OCI-LY3 (cell line): ENCODE data around the gene PACRG.

Source experiments
- H2AFZ ChIP-seq: fragments of 200-600, 300-600 bp; shearing (Covaris generic); 2 replicates; pipeline ENCODE4 v1.6.0; 2014; ENCODE audit warnings: antibody characterized with exemption, low read depth, low read length
- H3K27ac ChIP-seq: fragments of 200-600, 300-600 bp; sonication (generic); 2 replicates; pipeline ENCODE4 v1.5.1; 2014; ENCODE audit warnings: mild to moderate bottlenecking, low read length, moderate library complexity, mixed read lengths
- H3K27me3 ChIP-seq: fragments of 200-600, 300-600 bp; sonication (generic); 2 replicates; pipeline ENCODE4 v1.6.1; 2014; ENCODE audit warnings: low read depth, low read length, mixed read lengths
- H3K36me3 ChIP-seq: fragments of 200-600, 300-600 bp; sonication (generic); replicated peaks from 2 replicates; pipeline ENCODE3; 2014; ENCODE audit warnings: low read depth, low read length, mixed read lengths
- H3K4me1 ChIP-seq: fragments of 300-600, 200-600 bp; sonication (generic); 2 replicates; pipeline ENCODE4 v1.6.1; 2014; ENCODE audit warnings: low read length, mixed read lengths
- H3K4me2 ChIP-seq: fragments of 200-600, 300-600 bp; sonication (generic); 2 replicates; pipeline ENCODE4 v1.6.1; 2014; ENCODE audit warnings: low read length, mixed read lengths
- H3K4me3 ChIP-seq: fragments of 300-600, 200-600 bp; sonication (generic); 2 replicates; pipeline ENCODE4 v1.5.1; 2014; ENCODE audit warnings: antibody characterized with exemption, mild to moderate bottlenecking, low read length, moderate library complexity
- H3K79me2 ChIP-seq: fragments of 300-600, 200-600 bp; shearing (Covaris generic); 2 replicates; pipeline ENCODE4 v1.6.1; 2014; ENCODE audit warnings: mild to moderate bottlenecking, low read length, mixed read lengths
- H3K9ac ChIP-seq: fragments of 300-600, 200-600 bp; shearing (Covaris generic); 2 replicates; pipeline ENCODE4 v1.6.0; 2014; ENCODE audit warnings: mild to moderate bottlenecking, low read length, moderate library complexity
- H3K9me3 ChIP-seq: fragments of 200-600, 300-600 bp; shearing (Covaris generic); 2 replicates; pipeline ENCODE4 v1.6.1; 2014; ENCODE audit warnings: low read length, mixed read lengths; ENCODE audit not compliant: insufficient read depth
- H4K20me1 ChIP-seq: fragments of 200-600, 300-600 bp; sonication (generic); 2 replicates; pipeline ENCODE4 v1.6.1; 2016; ENCODE audit warnings: low read length, mixed read lengths; ENCODE audit not compliant: insufficient read depth
- EZH2phosphoT487 ChIP-seq: fragments of 200-600 bp; shearing (Covaris generic); IDR thresholded peaks from 2 replicates; pipeline ENCODE4 v1.6.1; 2018; ENCODE audit warnings: antibody characterized with exemption, mixed run types, low read depth
- TF ChIP-seq, protein P1 (sequence below): fragments of 200-600, 300-600 bp; sonication (generic); IDR thresholded peaks from 2 replicates; pipeline ENCODE4 v1.5.1; 2014; ENCODE audit warnings: antibody characterized with exemption, low read length, low read depth

Gene PACRG

GRCh38 chr6:162825597-162825996 is 97.8 kb downstream of the PACRG start:
- H3K79me2 ChIP-seq, result no peaks in the 10 kb centered on the region
- no peak overlapping the region for H3K4me2 ChIP-seq
- H3K4me1 ChIP-seq, result no peaks in the 10 kb centered on the region
- no peaks in the 10 kb centered on the region for H4K20me1 ChIP-seq
- no peaks in the 10 kb centered on the region for H3K27me3 ChIP-seq
- no peaks in the 10 kb centered on the region for H3K9me3 ChIP-seq
- no peak for TF ChIP-seq EZH2phosphoT487
- TF ChIP-seq, protein P1, sequence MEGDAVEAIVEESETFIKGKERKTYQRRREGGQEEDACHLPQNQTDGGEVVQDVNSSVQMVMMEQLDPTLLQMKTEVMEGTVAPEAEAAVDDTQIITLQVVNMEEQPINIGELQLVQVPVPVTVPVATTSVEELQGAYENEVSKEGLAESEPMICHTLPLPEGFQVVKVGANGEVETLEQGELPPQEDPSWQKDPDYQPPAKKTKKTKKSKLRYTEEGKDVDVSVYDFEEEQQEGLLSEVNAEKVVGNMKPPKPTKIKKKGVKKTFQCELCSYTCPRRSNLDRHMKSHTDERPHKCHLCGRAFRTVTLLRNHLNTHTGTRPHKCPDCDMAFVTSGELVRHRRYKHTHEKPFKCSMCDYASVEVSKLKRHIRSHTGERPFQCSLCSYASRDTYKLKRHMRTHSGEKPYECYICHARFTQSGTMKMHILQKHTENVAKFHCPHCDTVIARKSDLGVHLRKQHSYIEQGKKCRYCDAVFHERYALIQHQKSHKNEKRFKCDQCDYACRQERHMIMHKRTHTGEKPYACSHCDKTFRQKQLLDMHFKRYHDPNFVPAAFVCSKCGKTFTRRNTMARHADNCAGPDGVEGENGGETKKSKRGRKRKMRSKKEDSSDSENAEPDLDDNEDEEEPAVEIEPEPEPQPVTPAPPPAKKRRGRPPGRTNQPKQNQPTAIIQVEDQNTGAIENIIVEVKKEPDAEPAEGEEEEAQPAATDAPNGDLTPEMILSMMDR, result no peak
- H3K9ac ChIP-seq, result no peak overlapping the region
- H3K27ac ChIP-seq, result no peak overlapping the region
- H3K36me3 ChIP-seq, result no peaks in the 10 kb centered on the region
- H2AFZ ChIP-seq, result no peak overlapping the region
- H3K4me3 ChIP-seq, result no peak overlapping the region

DNA sequence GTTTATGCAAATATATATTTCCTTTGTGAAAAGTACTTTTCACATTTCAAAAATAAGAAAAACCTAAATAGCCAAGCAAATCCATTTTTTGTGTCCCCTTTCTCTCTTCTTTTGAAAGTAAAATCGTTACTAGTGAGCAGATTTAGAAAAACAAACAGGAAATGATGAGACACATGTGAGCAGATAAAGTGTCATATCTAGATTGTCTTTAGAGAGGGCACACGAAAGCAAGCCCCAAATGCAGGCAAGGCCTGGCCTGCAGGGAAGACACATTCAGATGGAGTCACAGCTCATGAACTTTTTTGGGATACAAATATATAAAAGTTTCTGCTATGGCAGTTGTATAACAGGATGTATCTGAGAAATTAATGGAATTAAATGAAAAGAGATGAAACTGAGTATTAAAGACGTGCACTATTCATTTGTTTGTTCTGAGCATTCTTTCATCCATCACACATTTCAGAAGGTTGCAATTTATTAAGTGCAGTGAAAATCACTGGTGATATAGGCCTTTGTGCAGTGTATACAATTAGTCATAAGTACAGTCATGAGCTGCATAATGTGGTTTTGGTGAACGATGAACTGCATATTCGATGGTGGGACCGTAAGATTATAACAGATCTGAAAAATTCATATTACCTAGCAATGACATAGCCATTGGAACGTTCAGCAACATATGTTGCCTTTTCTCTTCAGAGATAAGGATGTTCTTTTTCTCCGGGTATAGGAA is 101.4 kb downstream of the PACRG start:
- Histone ChIP-seq H3K9me3 (no peaks in the 10 kb centered on the region), H3K27me3 (no peaks in the 10 kb centered on the region), H3K79me2 (no peaks in the 10 kb centered on the region), H3K9ac (no peak overlapping the region), H3K27ac (no peak overlapping the region), H4K20me1 (no peaks in the 10 kb centered on the region), H2AFZ (no peak overlapping the region), H3K4me3 (no peak overlapping the region), H3K4me2 (no peak overlapping the region), H3K4me1 (no peaks in the 10 kb centered on the region), H3K36me3 (no peaks in the 10 kb centered on the region)
- TF ChIP-seq, protein P1, result no peak
- no peak for TF ChIP-seq EZH2phosphoT487

DNA sequence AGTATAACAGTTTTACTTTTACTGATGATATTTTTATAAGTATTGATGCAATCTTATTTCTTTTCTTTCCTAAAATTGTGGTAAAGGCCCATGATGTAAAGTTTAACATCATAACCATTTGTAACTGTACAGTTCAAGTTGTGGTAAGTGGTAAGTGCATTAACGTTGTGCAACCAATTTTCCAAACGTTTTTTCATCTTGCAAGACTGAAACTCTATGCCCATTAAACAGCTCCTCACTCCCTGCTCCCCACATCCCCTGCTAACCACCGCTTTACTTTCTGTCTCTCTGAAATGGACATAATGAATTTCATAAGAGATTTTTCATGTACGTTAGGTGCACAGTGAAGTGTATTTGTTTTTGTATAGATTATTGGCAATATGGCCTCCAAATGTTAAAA is 106.0 kb downstream of the PACRG start:
- H3K4me3 ChIP-seq, result no peak overlapping the region
- H3K27ac ChIP-seq, result no peak overlapping the region
- no peaks in the 10 kb centered on the region for H3K4me1 ChIP-seq
- no peaks in the 10 kb centered on the region for H3K79me2 ChIP-seq
- no peaks in the 10 kb centered on the region for H4K20me1 ChIP-seq
- H3K4me2 ChIP-seq, result no peak overlapping the region
- TF ChIP-seq, protein P1, result no peak
- no peak for TF ChIP-seq EZH2phosphoT487
- H3K9ac ChIP-seq, result no peak overlapping the region
- no peaks in the 10 kb centered on the region for H3K27me3 ChIP-seq
- no peak overlapping the region for H2AFZ ChIP-seq
- H3K36me3 ChIP-seq, result no peaks in the 10 kb centered on the region
- H3K9me3 ChIP-seq, result no peaks in the 10 kb centered on the region

- H3K36me3 ChIP-seq, result no peaks in the 10 kb centered on the region
- H3K9me3 ChIP-seq, result no peaks in the 10 kb centered on the region
- no peak overlapping the region for H3K4me2 ChIP-seq
- no peak overlapping the region for H3K27ac ChIP-seq
- H2AFZ ChIP-seq, result no peak overlapping the region
- no peak overlapping the region for H3K4me3 ChIP-seq
- TF ChIP-seq EZH2phosphoT487, result no peak
- H3K27me3 ChIP-seq, result no peaks in the 10 kb centered on the region
- no peak overlapping the region for H3K9ac ChIP-seq
- no peaks in the 10 kb centered on the region for H4K20me1 ChIP-seq
- no peaks in the 10 kb centered on the region for H3K79me2 ChIP-seq
- H3K4me1 ChIP-seq, result no peaks in the 10 kb centered on the region
Observed at GRCh38 chr6:162845972-162846371, 118.2 kb downstream of the PACRG start.
